ENCODE results near the gene BPI. TPM values are rescaled to one million over a fixed set of nuclear protein-coding genes. Genes with fewer than 3 reads are reported as not detected.

BPI gene
- total RNA-seq, 2 donors from 2014 or later, result not detected

GRCh38 chr20:38272961-38273360 is 31.0 kb upstream of the BPI start:
- DNase-seq, result peak in 1 of 4 donors; percentile 40
- no peak overlapping the region for H3K4me3 ChIP-seq
- no peaks in the 10 kb centered on the region for H3K9me3 ChIP-seq
- no peaks in the 10 kb centered on the region for H3K36me3 ChIP-seq (replicated peaks in 1 of 2; ENCODE audit: insufficient read depth in 1 of 2, low read depth in 2 of 2)
- H3K4me1 ChIP-seq, result no peaks in the 10 kb centered on the region
- no peaks in the 10 kb centered on the region for H3K27me3 ChIP-seq
- TF ChIP-seq, protein P1, sequence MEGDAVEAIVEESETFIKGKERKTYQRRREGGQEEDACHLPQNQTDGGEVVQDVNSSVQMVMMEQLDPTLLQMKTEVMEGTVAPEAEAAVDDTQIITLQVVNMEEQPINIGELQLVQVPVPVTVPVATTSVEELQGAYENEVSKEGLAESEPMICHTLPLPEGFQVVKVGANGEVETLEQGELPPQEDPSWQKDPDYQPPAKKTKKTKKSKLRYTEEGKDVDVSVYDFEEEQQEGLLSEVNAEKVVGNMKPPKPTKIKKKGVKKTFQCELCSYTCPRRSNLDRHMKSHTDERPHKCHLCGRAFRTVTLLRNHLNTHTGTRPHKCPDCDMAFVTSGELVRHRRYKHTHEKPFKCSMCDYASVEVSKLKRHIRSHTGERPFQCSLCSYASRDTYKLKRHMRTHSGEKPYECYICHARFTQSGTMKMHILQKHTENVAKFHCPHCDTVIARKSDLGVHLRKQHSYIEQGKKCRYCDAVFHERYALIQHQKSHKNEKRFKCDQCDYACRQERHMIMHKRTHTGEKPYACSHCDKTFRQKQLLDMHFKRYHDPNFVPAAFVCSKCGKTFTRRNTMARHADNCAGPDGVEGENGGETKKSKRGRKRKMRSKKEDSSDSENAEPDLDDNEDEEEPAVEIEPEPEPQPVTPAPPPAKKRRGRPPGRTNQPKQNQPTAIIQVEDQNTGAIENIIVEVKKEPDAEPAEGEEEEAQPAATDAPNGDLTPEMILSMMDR (IDR thresholded peaks at IDR 0.05), result no peak
- no peak for TF ChIP-seq POLR2A (IDR thresholded peaks at IDR 0.05)
- H3K27ac ChIP-seq, result no peak overlapping the region
- ATAC-seq, result peak; percentile 47
- intact Hi-C loops (cut with DNase I), result no loop called here
- WGBS, 2 donors, result 57 to 68% methylated on average over 2 of the region's 2 CpGs

- TF ChIP-seq POLR2A (IDR thresholded peaks at IDR 0.05), result no peak
- TF ChIP-seq, protein P1 (IDR thresholded peaks at IDR 0.05), result no peak
- no peak overlapping the region for H3K27ac ChIP-seq
- DNase-seq, result no peak
- no peak for ATAC-seq
- 82 to 88% methylated on average over 12 of the region's 12 CpGs for WGBS, 2 donors
- intact Hi-C loops (cut with DNase I), result no loop called here
- H3K27me3 ChIP-seq, result no peaks in the 10 kb centered on the region
- no peaks in the 10 kb centered on the region for H3K4me1 ChIP-seq
- no peaks in the 10 kb centered on the region for H3K36me3 ChIP-seq (replicated peaks in 1 of 2; ENCODE audit: insufficient read depth in 1 of 2, low read depth in 2 of 2)
- no peaks in the 10 kb centered on the region for H3K9me3 ChIP-seq
- no peak overlapping the region for H3K4me3 ChIP-seq
Observed at GRCh38 chr20:38275815-38276550, 28.0 kb upstream of the BPI start.

GRCh38 chr20:38277285-38277684 is 26.7 kb upstream of the BPI start:
- TF ChIP-seq, protein P1 (IDR thresholded peaks at IDR 0.05), result no peak
- no peak for TF ChIP-seq POLR2A (IDR thresholded peaks at IDR 0.05)
- ATAC-seq, result no peak
- 91 to 93% methylated on average over 5 of the region's 5 CpGs for WGBS, 2 donors
- H3K9me3 ChIP-seq, result no peaks in the 10 kb centered on the region
- no peaks in the 10 kb centered on the region for H3K27me3 ChIP-seq
- no peak overlapping the region for H3K4me3 ChIP-seq
- H3K4me1 ChIP-seq, result no peaks in the 10 kb centered on the region
- no peaks in the 10 kb centered on the region for H3K36me3 ChIP-seq (replicated peaks in 1 of 2; ENCODE audit: insufficient read depth in 1 of 2, low read depth in 2 of 2)
- DNase-seq, result no peak
- intact Hi-C loops (cut with DNase I), result no loop called here
- no peak overlapping the region for H3K27ac ChIP-seq

- no peak for DNase-seq
- H3K27me3 ChIP-seq, result no peaks in the 10 kb centered on the region
- no peaks in the 10 kb centered on the region for H3K4me1 ChIP-seq
- no peak overlapping the region for H3K27ac ChIP-seq
- intact Hi-C loops (cut with DNase I), result no loop called here
- ATAC-seq, result no peak
- TF ChIP-seq POLR2A (IDR thresholded peaks at IDR 0.05), result no peak
- TF ChIP-seq, protein P1 (IDR thresholded peaks at IDR 0.05), result no peak
- no peaks in the 10 kb centered on the region for H3K36me3 ChIP-seq (replicated peaks in 1 of 2; ENCODE audit: insufficient read depth in 1 of 2, low read depth in 2 of 2)
- 70 to 72% methylated on average over 2 of the region's 2 CpGs for WGBS, 2 donors
- no peaks in the 10 kb centered on the region for H3K9me3 ChIP-seq
- H3K4me3 ChIP-seq, result no peak overlapping the region
Observed at GRCh38 chr20:38277691-38278090, 26.3 kb upstream of the BPI start.

DNA sequence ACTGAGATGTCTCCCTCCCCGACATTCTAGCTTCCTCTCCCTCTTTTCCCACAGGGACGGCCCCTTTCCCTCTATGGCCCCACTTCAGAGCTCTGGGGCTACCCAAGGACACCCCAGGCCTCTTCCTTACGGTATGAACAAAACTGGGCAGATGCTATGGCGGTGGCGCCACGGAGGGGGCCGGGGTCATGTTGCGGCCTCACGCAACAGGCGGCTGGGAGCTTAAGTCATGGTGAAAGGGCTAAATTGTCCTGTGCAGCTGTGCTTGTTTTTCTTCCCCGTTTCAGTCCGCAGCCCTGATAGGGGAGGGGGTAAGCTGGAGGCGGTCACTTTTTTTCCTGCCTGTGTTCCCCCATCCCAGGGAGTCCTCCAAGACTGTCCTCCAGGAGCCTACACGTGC is 25.8 kb upstream of the BPI start:
- intact Hi-C loops (cut with DNase I), result no loop called here
- no peaks in the 10 kb centered on the region for H3K4me1 ChIP-seq
- no peak for ATAC-seq
- H3K27ac ChIP-seq, result no peak overlapping the region
- TF ChIP-seq, protein P1 (IDR thresholded peaks at IDR 0.05), result no peak
- TF ChIP-seq POLR2A (IDR thresholded peaks at IDR 0.05), result no peak
- H3K4me3 ChIP-seq, result no peak overlapping the region
- no peaks in the 10 kb centered on the region for H3K9me3 ChIP-seq
- no peak for DNase-seq
- no peaks in the 10 kb centered on the region for H3K27me3 ChIP-seq
- 58 to 60% methylated on average over 14 of the region's 14 CpGs for WGBS, 2 donors
- H3K36me3 ChIP-seq (replicated peaks in 1 of 2; ENCODE audit: insufficient read depth in 1 of 2, low read depth in 2 of 2), result no peaks in the 10 kb centered on the region
